ENCODE results near the gene ZNF512.
A peak's percentile ranks its signal among the peaks of the same experiment; 100 is the strongest.
"Not testable (repeated sequence)": the region's sequence is repeated elsewhere in the genome, so short reads cannot be mapped to it uniquely, and the experiment has no call there.

Gene ZNF512

DNA sequence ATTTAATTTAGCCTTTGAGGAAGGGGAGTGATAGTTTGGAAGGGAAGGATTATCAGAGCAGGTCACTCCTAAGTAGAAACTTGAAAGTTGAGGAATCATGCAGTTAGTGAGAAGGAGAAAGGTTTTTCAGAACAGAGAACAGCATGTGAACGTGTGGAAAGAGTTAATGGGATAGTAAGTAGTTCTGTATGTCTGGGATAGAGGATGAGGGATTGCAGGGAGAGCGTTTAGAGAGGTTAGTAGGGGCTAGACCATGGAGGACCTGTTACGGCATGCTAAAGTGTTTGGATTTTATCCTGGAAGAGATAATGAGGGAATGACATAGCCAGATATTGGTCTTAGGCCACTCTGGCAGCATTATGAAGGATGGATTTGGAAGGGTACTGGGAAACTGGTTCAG, 1.8 kb downstream of the ZNF512 start:
- DNase-seq = no peak

DNA sequence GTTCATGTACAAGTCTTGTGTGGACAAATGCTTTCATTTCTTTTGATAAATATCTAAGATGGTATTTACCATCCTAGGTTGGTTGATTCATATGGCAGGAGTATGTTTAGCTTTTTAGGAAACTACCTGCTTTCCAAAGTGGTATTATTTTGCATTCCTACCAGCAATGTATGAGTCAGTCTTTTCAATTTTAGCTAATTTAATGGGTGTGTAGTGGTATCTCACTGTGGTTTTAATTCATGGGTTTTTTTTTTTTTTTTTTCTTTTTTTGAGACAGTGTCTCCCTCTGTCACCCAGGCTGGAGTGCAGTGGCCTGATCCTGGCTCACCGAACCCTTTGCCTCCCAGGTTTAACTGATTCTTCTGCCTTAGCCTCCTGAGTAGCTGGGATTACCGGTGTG, 4.2 kb downstream of the ZNF512 start:
- no peak for DNase-seq

DNA sequence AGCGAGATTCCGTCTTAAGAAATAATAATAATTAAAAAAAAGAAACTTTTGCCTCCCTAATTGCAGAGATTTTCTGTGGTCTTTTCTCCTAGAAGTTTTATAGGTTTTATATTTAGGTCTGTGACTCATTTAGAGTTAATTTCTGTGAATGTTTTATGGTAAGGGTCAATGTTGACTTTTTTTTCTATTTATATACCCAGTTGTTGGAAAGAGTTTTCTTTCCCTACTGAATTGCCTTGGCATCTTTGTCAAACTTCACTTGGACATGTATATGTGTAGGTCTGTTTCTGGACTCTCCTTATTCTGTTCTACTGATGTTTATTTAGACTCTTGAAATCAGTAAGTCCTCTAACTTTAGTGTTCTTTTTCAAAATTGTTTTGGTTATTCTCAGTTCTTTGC, 5.5 kb downstream of the ZNF512 start:
- no peak for DNase-seq

DNA sequence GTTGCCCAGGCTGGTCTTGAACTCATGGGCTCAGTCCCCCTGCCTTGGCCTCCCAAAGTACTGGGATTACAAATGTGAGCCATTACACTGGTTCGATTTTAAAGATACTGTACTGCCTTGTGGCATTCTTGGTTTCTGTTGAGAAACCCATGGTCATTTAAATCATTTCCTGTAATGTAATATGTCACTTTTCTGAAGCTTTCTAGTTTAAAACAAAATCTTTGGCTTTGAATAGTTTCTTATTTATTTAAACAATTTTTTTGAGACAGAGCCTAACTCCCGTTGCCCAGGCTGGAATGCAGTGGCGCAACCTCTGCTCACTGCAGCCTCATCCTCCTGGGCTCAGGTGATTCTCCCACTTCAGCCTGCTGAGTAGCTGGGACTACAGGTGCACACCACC, 8.9 kb downstream of the ZNF512 start:
- DNase-seq = no peak

DNA sequence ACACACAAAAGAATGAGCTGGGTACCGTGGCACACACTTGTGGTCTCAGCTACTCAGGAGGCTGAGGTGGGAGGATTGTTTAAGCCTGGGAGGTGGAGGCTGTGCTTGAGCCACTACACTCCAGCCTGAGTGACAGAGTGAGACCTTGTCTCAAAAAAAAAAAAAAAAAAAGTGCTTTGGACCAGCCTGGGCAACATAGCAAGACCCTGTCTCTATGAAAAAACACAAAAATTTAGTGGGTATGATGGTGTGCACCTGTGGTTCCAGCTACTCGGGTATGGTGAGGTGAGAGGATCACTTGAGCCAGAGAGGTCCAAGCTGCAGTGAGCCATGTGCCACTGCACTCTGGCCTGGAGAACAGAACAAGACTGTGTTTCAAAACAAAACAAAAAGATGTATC, 10.4 kb downstream of the ZNF512 start:
- no peak for DNase-seq

DNA sequence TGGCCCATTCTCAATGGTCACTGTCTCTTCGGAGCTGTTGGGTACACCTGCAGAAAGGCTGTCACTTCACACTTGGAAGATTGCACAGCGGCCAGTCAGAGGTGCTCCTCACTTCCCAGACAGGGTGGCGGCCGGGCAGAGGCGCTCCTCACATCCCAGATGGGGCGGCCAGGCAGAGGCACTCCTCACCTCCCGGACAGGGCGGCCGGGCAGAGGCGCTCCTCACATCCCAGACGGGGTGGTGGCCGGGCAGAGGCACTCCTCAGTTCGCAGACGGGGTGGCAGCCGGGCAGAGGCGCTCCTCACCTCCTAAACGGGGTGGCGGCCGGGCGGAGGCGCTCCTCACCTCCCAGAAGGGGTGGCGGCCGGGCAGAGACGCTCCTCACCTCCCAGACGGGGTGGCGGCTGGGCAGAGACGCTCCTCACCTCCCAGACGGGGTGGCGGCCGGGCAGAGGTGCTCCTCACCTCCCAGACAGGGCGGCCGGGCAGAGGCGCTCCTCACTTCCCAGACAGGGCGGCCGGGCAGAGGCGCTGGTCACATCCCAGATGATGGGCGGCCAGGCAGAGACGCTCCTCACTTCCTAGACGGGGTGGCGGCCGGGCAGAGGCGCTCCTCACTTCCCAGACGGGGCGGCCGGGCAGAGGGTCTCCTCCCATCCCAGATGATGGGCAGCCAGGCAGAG, 11.3 kb downstream of the ZNF512 start:
- DNase-seq = not testable (repeated sequence)

DNA sequence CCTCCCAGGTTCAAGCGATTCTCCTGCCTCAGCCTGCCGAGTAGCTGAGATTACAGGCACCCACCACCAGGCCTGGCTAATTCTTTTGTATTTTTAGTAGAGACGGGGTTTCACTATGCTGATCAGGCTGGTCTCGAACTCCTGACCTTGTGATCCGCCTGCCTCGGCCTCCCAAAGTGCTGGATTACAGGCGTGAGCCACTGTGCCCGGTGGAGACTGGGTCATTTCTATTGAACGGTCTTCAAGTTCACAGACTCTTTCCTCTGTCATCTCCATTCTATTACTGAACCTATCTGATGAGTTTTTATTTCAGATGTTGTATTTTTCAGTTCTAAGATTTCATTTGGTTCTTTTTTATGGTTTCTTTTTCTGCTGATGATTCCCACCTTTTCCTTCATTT, 12.6 kb downstream of the ZNF512 start:
- DNase-seq = not testable (repeated sequence)

DNA sequence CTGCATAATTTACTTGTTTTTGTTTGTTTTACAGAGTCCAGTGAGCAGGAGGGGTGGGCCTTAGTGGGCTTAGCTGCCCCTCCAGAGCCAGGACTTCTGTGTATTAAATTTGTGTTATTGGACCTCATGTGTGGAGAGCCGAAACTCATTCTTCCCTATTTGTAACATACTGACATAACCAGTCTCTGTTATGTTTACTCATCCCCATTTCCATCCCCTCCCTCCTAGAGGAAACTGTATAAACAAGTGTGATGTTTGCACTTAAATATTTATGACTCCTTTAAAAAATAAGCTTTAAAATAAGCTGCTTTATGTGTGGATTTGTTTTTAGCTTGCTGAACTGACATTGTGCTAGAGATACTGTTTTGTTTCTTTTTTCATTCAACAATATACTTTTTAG, 13.8 kb downstream of the ZNF512 start:
- DNase-seq = no peak

DNA sequence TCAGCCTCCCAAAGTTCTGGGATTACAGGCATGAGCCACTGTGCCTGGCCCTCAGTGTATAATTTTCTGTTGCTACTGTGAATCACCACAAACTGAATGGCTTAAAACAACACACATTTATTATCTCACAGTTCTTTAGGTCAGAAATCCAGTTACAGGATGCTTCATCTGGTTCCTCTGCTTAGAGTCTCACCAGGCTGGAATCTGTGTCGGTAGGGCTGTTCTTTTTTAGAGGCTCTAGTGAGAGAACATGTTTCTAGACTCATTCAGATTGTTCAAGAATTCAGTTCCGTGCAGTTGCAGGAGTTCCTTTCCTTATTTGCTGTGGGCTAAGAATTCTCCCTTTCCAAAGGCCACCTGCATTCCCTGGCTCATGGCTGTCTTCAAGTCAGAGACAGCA, 23.8 kb downstream of the ZNF512 start:
- no peak for DNase-seq

GRCh38 chr2:27613985-27614384, 31.1 kb downstream of the ZNF512 start:
- no peak for DNase-seq

DNA sequence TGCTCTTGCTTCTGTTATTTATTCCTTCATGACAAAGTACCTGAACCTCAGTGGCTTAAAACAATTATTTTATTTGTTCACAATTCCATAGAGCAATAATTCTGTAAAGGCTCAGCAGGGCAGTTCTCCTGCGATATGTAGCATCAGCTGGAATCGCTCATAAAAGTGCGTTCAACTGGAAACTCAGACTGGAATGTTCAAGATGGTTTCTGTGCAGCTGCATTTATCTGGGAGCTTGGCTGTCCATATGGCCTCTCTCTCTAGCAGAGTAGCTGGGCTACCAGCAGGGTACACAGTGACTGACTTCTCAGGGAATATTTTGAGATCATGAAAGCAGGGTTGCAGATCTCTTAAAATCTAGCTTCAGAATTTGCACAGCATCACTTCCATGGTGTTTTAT, 32.5 kb downstream of the ZNF512 start:
- DNase-seq = no peak

GRCh38 chr2:27621524-27621923, 38.7 kb downstream of the ZNF512 start:
- no peak for DNase-seq

GRCh38 chr2:27622921-27623384, 40.1 kb downstream of the ZNF512 start:
- no peak for DNase-seq

- DNase-seq = no peak
These were observed 42.1 kb downstream of the ZNF512 start for GRCh38 chr2:27624943-27625342.

DNA sequence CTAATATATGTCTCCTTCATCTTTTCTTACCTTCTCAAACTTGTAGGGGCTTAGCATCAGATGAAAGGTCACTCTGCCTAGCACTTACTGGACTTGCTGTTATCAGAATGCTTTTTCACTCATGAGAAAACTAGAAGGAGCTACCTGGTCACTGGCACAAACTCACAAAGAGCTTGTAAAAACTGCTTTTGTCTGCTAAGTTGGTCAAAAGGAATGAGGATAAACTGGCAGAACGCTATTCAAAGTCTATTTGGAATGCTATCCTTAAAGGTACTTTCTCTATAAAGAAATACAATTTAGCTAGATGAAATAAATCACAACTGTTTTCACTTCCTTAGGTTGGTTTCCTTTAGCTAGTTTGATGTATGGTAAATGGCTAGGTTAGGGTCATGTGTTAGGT, 43.5 kb downstream of the ZNF512 start:
- not testable (repeated sequence) for DNase-seq

DNA sequence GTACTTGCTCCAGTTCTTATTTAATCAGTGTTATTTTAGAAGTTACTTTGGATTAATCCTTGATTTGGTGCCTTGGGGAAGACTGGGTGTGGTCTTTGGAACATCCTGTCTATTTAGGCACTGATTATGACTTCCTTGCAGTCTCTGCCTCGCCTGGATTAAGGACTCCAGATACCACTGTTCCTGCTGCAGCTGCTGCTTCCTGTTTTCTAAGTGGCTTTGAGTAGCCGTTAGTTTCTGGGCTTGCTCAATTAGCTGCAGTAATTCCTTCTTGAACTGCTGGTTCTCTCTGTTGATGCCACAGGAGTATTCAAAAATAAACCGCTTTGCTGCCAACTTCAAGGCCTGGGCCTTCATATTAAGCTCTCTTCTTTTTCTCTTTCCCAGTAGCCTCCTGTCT, 44.1 kb downstream of the ZNF512 start:
- DNase-seq = not testable (repeated sequence)

DNA sequence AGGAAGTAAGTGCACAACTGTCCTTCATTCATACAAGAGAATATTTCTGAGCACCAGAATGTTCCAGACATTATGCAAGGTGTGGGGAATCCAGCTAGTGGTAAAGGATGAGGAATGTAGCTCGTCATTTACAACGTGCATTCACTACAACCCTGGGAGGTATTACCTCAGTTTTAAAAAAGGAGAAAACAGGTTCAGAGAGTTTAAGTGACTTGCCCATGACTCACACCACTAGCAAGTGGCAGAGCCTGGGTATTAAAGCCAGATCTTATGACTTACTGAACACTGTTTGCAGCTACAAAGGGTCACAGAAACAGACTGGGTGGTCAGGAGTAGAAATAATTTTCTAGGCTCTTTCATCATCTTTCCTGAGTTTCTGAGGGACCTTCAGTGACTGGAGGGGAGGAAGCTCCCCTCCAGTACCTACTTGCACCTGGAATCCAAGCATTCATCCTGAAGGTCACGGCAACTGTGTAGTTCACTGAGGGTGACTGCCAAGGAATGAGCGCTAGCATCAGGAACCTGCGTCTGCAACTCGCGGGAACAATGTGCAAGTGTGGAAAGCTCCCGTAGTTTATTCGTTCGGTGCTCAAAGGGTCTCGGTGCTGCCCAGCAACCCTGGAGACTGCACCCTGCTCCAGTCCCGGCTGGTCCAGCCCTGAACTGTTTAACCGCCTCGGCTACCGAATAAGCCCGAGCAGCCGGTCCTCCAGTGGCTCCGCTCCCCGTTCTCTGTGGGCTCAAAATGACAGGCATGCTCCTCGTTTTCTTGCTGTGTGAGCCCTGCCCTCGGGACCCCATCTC, 45.3 kb downstream of the ZNF512 start:
- DNase-seq = no peak

DNA sequence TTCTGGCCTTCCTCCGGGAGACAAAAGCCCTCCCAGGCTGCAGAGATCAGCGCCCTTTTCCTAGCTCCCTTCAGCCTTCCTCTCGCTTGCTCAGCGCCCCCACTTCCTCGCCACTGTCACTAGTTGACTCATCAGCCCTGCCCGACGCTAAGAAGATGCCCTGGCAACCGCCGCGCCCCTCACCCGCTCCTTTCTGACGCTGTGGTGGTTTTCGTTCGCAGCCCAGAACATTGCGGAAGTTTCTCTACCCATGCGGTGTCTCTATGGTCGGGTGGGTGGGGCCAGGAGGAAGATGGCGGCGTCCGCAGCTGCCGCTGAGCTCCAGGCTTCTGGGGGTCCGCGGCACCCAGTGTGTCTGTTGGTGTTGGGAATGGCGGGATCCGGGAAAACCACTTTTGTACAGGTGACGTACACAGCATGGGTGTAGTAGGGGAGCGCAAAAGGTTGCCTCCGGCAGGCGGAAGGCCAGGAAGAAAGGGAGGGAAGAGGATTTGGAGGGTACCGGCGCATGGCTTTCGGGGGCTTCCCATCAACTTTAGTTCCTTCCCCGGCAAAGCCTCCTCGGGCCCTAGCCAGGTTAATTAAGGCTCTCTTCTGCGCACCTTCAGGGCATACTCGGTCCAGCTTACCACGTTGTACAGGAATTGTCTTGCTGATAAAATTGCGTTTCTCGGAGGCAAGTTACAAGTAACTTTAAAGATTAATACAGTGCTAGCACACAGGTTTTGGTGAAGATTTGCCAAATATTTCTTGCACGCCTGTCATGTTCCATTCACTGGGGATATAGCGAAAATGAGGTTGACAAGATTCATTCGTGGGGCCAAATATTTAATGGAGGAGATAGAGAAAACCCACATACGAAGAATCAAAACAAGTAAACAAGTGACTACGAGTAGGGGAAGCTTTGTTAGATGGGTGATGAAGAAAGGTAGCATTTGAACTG, 46.2 kb downstream of the ZNF512 start, which contains the start of the genes CCDC121 and GPN1:
Gene CCDC121 (minus strand): TSS at position 246 of the 943 bp plus-strand sequence. CDS start 1,213 bp downstream, outside the sequence.
Gene GPN1 (plus strand): TSS at position 284 of the 943 bp plus-strand sequence. CDS start 9 bp downstream, at position 293.
- peak; percentile 37 for DNase-seq

GRCh38 chr2:27630257-27630656, 47.4 kb downstream of the ZNF512 start:
- not testable (repeated sequence) for DNase-seq

DNA sequence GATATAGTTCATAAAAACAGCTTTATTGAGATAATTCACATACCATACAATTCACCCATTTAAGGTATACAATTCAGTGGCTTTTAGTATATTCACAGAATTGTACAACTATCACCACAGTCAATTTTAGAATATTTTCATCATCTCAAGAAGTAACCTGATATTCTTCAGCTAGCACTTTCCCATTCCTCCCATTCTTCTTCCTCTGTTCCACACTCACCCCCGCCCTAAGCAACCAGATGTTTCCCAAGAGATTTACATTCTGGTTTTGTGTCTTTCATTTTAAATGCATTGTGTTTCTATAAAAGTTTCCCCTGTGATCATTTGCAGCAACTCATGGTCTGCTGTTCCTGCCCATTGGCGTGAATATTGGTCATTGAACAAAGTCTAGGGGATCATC, 51.4 kb downstream of the ZNF512 start:
- DNase-seq = no peak

DNA sequence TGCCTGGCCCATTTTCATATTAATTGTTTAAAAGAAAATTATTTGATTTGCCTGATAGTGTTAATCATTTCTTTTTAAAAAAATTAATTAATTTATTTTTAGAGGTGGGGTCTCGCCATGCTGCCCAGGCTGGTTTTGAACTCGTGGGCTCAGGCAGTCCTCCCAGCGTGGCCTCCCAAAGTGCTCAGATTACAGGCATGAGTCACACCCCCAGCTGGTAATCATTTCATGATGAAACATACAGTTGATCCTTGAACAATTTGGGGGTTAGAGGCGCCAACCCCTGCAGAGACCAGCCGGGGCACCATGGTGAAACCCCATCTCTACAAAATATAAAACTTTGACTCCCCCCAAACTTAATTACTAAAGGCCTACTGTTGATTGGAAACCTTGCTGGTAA, 53.9 kb downstream of the ZNF512 start:
- no peak for DNase-seq

GRCh38 chr2:27638037-27638637, 55.3 kb downstream of the ZNF512 start:
- DNase-seq = no peak

- no peak for DNase-seq
These were observed 55.9 kb downstream of the ZNF512 start for GRCh38 chr2:27638709-27639108.
